Activated naive CD4-positive, alpha-beta T cell treated with anti-CD3 and anti-CD28 coated beads for 36 hours (primary cell): ENCODE results near the gene TRIM58. TPM values are rescaled to one million over a fixed set of nuclear protein-coding genes. Genes with fewer than 3 reads are reported as not detected.

ENCODE experiments used
- CTCF ChIA-PET: fragments of 350-600 bp; sonication (Branson Sonifier 250); formaldehyde crosslinking; loops from one replicate; lab custom pipeline; 2021; ENCODE audit warnings: antibody characterized with exemption; lab: Charles Lee
- DNase-seq: peaks from one replicate; pipeline ENCODE4 v3.0.0-alpha.2; 2020
- H3K27ac Mint-ChIP-seq: one replicate; pipeline ENCODE4 v1.8.0; 2021; ENCODE audit warnings: mild to moderate bottlenecking, mixed read lengths
- H3K27me3 Mint-ChIP-seq: one replicate; pipeline ENCODE4 v1.8.0; 2021; ENCODE audit warnings: low read depth, mixed read lengths
- H3K36me3 Mint-ChIP-seq: one replicate; pipeline ENCODE4 v1.8.0; 2021; ENCODE audit warnings: low read depth, mixed read lengths
- H3K4me1 Mint-ChIP-seq: one replicate; pipeline ENCODE4 v1.8.0; 2021; ENCODE audit warnings: low read depth, mixed read lengths
- H3K4me3 Mint-ChIP-seq: one replicate; pipeline ENCODE4 v1.8.0; 2021; ENCODE audit warnings: mild to moderate bottlenecking, moderate library complexity, mixed read lengths
- H3K9me3 Mint-ChIP-seq: one replicate; pipeline ENCODE4 v1.8.0; 2021; ENCODE audit warnings: mixed read lengths
- intact Hi-C: fragments of 100-400 bp; cut with micrococcal nuclease; formaldehyde crosslinking; loops from one replicate; pipeline ENCODE4 v1.15.1; 2023
- total RNA-seq, 2 experiments: library from RNA; stranded (reverse); gene quantifications; one replicate each; pipeline ENCODE4 v1.2.3, GENCODE V29; 2021

The TRIM58 gene, protein sequence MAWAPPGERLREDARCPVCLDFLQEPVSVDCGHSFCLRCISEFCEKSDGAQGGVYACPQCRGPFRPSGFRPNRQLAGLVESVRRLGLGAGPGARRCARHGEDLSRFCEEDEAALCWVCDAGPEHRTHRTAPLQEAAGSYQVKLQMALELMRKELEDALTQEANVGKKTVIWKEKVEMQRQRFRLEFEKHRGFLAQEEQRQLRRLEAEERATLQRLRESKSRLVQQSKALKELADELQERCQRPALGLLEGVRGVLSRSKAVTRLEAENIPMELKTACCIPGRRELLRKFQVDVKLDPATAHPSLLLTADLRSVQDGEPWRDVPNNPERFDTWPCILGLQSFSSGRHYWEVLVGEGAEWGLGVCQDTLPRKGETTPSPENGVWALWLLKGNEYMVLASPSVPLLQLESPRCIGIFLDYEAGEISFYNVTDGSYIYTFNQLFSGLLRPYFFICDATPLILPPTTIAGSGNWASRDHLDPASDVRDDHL
- total RNA-seq: under 1 TPM; 0.12 to 0.17 TPM

DNA sequence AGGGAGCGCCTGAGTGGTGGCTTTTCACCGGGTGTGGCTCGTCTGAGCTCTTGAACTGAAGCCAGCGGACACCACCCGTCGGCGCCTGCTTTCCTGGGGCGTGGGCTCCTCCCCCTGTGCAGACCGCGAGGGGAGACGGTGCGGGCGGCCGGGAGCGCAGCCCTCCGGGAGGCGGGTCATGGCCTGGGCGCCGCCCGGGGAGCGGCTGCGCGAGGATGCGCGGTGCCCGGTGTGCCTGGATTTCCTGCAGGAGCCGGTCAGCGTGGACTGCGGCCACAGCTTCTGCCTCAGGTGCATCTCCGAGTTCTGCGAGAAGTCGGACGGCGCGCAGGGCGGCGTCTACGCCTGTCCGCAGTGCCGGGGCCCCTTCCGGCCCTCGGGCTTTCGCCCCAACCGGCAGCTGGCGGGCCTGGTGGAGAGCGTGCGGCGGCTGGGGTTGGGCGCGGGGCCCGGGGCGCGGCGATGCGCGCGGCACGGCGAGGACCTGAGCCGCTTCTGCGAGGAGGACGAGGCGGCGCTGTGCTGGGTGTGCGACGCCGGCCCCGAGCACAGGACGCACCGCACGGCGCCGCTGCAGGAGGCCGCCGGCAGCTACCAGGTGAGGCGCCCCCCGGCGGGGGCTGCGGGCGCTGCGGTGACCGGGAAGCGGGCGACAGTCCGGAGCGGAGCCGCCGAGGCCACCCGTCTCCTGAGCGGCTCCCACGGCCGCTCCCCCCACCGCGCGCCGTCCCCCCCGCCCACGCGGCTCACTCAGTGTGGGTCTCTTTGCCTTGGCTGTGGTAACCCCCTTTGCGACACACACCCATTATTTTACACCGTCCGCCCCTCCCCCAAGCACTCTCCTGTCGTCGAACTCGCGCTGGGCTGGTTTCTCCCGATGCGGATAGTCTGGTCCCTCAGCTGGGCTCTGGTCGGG is at the start of gene TRIM58:
Gene TRIM58, plus strand, starts transcription at position 119 of the 916 bp plus-strand sequence. Its CDS starts 60 bp downstream, at position 179.
- Mint-ChIP-seq H3K4me1 (peaks cover 9% of the 10 kb centered on the region), H3K9me3 (peaks cover 2% of the 10 kb centered on the region), H3K4me3 (peak within 1 kb of the TSS; percentile 71), H3K27ac (no peak within 1 kb of the TSS), H3K27me3 (peaks cover 62% of the 10 kb centered on the region), H3K36me3 (peaks cover 1% of the 10 kb centered on the region)
- CTCF ChIA-PET: no interaction called here
- intact Hi-C loops: loop anchor here (2.0 to 5.0 kb wide), 2 partner anchors 49 to 175 kb away; no protein-coding TSS in a partner anchor
- DNase-seq: peak; percentile 47

DNA sequence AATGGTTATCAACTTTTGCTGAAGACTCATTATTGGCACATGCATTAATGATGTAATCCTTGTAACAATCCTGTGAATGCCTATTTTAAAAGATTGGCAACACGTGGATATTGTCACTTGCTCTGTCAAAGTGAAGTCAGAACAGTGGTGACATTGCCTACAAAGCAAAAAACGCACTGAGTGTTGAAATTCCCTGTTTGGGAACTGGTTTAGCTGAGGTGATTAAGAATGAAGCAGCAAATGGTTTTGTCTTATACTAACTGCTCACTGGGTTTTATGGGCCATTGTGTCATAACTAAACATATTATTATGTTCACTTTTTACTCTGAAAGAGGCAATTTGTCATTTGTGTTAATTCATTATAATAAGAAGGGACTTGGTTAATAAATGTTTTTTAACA is 44.4 kb upstream of the TRIM58 start:
- H3K27me3 Mint-ChIP-seq: peaks cover 3% of the 10 kb centered on the region
- H3K4me1 Mint-ChIP-seq: no peaks in the 10 kb centered on the region
- H3K9me3 Mint-ChIP-seq: no peaks in the 10 kb centered on the region
- CTCF ChIA-PET: no interaction called here
- intact Hi-C loops: no loop called here
- no peaks in the 10 kb centered on the region for H3K36me3 Mint-ChIP-seq
- DNase-seq: no peak
- H3K27ac Mint-ChIP-seq: no peak overlapping the region
- H3K4me3 Mint-ChIP-seq: no peak overlapping the region

DNA sequence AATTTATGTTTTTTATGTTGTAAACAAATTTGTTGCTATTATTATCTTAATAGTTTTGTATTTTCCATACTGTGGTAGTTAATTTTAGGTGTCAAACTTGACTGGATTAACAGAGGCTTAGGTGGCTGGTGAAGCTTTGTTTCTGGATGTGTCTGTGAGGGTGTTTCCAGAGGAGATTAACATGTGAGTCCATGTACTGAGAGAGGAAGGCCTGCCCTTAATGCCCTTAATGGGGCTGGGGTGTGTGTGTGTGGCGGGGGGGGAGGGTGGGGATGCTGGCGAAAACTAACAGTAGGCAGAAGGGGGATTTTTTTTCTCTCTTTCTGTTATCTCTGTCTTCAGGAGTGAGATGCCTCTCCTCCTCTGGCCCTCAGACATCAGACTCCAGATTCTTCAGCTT is 34.9 kb upstream of the TRIM58 start:
- Mint-ChIP-seq H3K27me3 (no peaks in the 10 kb centered on the region), H3K36me3 (no peaks in the 10 kb centered on the region), H3K27ac (no peak overlapping the region), H3K4me1 (no peaks in the 10 kb centered on the region), H3K4me3 (no peak overlapping the region), H3K9me3 (no peaks in the 10 kb centered on the region)
- CTCF ChIA-PET: no interaction called here
- no peak for DNase-seq
- intact Hi-C loops: no loop called here

DNA sequence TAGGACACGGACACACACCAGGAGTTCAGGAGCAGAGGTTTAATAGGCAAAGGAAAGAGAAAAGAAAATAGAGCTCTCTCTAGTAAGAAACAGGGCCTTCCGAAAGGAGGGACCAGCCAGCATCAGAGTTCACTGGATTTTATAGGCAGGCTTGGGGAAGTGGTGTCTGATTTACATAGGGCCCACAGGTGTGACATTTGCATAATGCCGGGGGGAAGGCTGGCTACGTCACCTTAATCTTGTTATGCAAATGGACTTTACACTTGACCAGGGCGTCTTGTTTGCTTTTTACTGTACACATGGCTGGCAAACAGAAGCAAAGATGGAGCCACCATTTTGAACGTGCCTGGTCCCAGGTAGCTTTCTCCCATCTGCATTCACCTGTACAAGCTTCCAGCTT is 33.0 kb upstream of the TRIM58 start, which contains the start of gene OR14A16:
Gene OR14A16, minus strand, starts transcription at position 97 of the 400 bp plus-strand sequence. CDS start 8,390 bp downstream, outside the sequence.
- intact Hi-C loops: no loop called here
- H3K4me1 Mint-ChIP-seq: no peaks in the 10 kb centered on the region
- H3K9me3 Mint-ChIP-seq: no peaks in the 10 kb centered on the region
- H3K4me3 Mint-ChIP-seq: no peak within 1 kb of the TSS
- H3K27ac Mint-ChIP-seq: no peak within 1 kb of the TSS
- H3K36me3 Mint-ChIP-seq: no peaks in the 10 kb centered on the region
- no peak for DNase-seq
- H3K27me3 Mint-ChIP-seq: no peaks in the 10 kb centered on the region
- CTCF ChIA-PET: no interaction called here

DNA sequence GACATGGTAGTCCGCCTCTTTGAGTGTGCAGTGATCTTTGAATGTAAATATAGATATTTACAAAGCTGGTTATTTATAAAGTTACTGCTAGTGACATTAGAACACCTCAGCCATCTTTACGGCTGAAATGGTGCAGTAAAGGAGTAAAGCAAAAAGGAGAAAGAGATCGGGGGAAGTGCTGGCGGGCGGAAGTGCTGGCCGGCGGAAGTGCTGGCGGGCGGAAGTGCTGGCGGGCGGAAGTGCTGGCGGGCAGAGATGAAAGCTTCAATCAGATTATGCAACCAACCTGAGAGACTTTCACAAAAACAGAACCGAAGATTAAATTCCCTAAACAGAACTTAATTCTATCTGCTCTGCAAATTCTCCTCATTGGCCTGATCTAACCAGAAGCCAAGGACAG is 31.6 kb upstream of the TRIM58 start:
- no peaks in the 10 kb centered on the region for H3K36me3 Mint-ChIP-seq
- intact Hi-C loops: no loop called here
- CTCF ChIA-PET: no interaction called here
- H3K27me3 Mint-ChIP-seq: no peaks in the 10 kb centered on the region
- H3K9me3 Mint-ChIP-seq: no peaks in the 10 kb centered on the region
- DNase-seq: no peak
- no peaks in the 10 kb centered on the region for H3K4me1 Mint-ChIP-seq
- no peak overlapping the region for H3K4me3 Mint-ChIP-seq
- no peak overlapping the region for H3K27ac Mint-ChIP-seq

DNA sequence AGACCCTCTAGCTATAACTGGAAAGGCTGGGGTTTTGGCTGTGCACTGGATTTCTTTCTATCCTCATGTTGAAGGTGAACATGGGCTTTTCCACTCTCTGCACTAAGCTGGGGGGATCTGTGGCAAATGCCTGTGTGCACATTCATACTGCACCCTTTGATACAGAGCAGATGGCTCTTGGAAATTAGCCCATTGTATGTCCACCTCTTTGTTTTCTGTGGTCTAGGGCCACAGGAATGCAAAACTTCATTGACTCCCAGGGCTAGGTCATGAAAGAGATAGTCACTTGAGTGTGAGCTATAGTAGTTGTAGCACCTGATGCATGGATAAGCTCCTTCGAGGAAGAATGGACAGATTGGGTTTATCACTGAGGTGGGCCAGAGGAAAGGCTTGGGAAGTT is 27.3 kb upstream of the TRIM58 start:
- no peaks in the 10 kb centered on the region for H3K36me3 Mint-ChIP-seq
- H3K27ac Mint-ChIP-seq: no peak overlapping the region
- H3K27me3 Mint-ChIP-seq: peaks cover 8% of the 10 kb centered on the region
- no peak for DNase-seq
- CTCF ChIA-PET: no interaction called here
- H3K4me1 Mint-ChIP-seq: no peaks in the 10 kb centered on the region
- H3K9me3 Mint-ChIP-seq: no peaks in the 10 kb centered on the region
- intact Hi-C loops: no loop called here
- no peak overlapping the region for H3K4me3 Mint-ChIP-seq

DNA sequence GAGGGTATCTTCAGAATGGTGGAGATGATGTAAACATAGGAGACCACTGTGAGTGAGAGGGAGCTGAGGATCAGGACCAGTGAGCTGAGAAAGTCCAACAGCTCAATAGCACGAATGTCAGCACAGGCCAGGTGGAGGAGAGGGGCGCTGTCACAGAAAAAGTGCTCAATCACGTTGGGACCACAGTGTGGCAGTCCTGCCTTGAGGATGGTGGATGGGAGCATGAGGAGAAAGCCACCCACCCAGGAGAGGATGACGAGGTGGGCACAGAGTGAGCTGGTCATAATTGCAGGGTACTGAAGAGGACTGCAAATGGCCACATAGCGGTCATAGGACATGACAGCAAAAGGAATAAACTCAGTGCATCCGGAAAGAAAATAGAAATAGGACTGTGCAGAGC is 23.4 kb upstream of the TRIM58 start:
- CTCF ChIA-PET: no interaction called here
- Mint-ChIP-seq H3K27ac (no peak overlapping the region), H3K9me3 (no peaks in the 10 kb centered on the region), H3K27me3 (peaks cover 8% of the 10 kb centered on the region), H3K36me3 (no peaks in the 10 kb centered on the region), H3K4me1 (no peaks in the 10 kb centered on the region), H3K4me3 (no peak overlapping the region)
- DNase-seq: no peak
- intact Hi-C loops: no loop called here

DNA sequence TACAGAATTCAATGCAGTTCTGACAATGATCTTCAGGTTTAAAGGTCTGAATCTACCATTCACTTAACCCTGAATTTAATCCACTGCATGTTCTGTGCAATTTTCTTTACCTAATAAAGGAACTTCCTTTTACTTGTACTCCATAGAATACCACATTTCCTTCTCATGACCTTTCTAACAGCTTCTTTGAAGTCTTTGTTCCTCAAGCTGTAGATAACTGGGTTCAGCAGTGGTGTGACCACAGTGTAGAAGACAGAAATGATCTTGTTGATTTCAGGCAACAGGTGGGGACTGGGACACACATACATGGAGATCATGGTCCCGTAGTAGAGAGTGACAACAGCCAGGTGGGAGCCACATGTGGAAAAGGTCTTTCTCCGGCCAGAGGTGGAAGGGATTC is 16.2 kb upstream of the TRIM58 start:
- CTCF ChIA-PET: no interaction called here
- intact Hi-C loops: no loop called here
- no peaks in the 10 kb centered on the region for H3K36me3 Mint-ChIP-seq
- no peak overlapping the region for H3K4me3 Mint-ChIP-seq
- H3K27me3 Mint-ChIP-seq: no peaks in the 10 kb centered on the region
- no peaks in the 10 kb centered on the region for H3K9me3 Mint-ChIP-seq
- no peak for DNase-seq
- H3K4me1 Mint-ChIP-seq: no peaks in the 10 kb centered on the region
- no peak overlapping the region for H3K27ac Mint-ChIP-seq

DNA sequence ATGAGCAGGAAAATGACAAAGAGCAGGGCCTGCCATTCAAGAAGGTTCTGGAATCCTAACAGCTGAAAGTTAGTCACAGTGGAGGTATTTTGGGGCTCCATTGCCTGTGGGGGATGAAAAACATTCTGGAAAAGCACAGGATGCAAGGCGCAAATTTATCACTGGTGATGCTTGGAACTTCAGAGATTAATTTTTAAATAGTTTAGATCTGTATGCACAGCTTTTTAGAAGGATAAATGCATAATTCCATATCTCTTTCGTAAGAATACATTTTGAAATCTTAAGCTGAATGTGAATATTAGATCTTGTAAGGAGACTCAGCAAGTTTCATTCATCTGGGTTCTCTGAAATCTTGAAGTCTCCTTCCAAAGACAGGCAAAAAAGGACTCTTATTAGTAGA is 15.2 kb upstream of the TRIM58 start, which contains the start of gene OR11L1:
Gene OR11L1, minus strand, starts transcription at position 101 of the 400 bp plus-strand sequence. Its CDS starts 0 bp downstream, at position 101.
- H3K27me3 Mint-ChIP-seq: no peaks in the 10 kb centered on the region
- H3K9me3 Mint-ChIP-seq: no peaks in the 10 kb centered on the region
- DNase-seq: no peak
- no peaks in the 10 kb centered on the region for H3K36me3 Mint-ChIP-seq
- H3K4me3 Mint-ChIP-seq: no peak within 1 kb of the TSS
- no peak within 1 kb of the TSS for H3K27ac Mint-ChIP-seq
- CTCF ChIA-PET: interaction anchor here (0.5 kb wide), 1 partner anchor 148 kb away, joined by 3 read pairs; no protein-coding TSS in a partner anchor
- H3K4me1 Mint-ChIP-seq: no peaks in the 10 kb centered on the region
- intact Hi-C loops: no loop called here

DNA sequence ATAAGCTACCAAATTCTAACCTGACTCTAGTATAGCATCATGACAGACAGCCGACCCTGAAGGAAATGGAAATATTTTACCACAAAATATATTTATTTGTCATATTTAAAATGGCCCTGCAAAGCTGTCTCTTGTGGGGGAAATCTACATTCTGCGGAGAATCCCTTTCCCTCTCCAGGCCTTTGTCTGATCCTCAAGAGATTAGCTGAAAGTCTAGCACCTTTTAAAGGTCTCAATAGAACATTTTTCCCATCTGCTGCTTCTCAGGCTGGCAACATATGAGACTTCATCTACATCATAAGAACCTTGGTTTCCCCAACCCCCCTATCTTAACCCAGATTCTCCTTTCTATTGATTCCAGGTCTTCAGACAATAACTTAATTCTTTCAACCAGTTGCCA is 13.6 kb upstream of the TRIM58 start:
- Mint-ChIP-seq H3K27ac (no peak overlapping the region), H3K27me3 (no peaks in the 10 kb centered on the region), H3K4me1 (no peaks in the 10 kb centered on the region), H3K4me3 (no peak overlapping the region), H3K36me3 (no peaks in the 10 kb centered on the region), H3K9me3 (no peaks in the 10 kb centered on the region)
- CTCF ChIA-PET: no interaction called here
- no peak for DNase-seq
- intact Hi-C loops: no loop called here

DNA sequence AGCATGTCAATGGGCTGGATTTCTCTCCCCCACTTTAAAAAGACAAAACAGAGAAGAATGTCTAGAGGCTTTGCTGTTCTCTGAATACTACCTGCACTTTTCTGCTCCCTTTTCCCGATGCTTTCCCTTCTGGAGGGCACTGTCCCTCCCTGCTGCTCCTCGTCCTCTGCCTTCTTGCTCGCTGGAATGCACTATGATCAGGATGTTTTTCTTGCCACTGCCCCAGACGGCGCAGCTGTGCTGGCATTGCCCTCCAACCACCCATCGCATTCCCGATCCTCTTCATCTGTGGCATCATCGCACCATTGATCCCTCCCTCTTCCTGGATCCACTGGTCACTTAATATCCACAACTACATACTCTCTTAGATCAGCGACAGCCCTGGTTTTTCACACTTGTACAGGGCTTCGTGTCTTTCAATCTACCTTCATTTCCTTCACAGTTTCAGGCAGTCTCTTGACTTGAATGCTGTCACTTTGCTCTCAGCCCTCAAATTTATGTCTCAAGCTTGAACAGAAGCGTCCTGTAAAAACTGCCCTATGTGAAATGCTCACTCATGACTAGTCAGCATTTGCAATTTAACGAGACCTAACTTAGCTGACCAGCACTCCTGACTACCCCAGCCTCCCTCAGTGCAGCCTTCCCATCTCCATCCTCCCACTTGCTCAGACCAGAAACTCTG is 11.8 kb upstream of the TRIM58 start:
- Mint-ChIP-seq H3K27ac (no peak overlapping the region), H3K4me1 (no peaks in the 10 kb centered on the region), H3K36me3 (no peaks in the 10 kb centered on the region), H3K4me3 (no peak overlapping the region), H3K9me3 (no peaks in the 10 kb centered on the region), H3K27me3 (no peaks in the 10 kb centered on the region)
- DNase-seq: no peak
- CTCF ChIA-PET: no interaction called here
- intact Hi-C loops: no loop called here

DNA sequence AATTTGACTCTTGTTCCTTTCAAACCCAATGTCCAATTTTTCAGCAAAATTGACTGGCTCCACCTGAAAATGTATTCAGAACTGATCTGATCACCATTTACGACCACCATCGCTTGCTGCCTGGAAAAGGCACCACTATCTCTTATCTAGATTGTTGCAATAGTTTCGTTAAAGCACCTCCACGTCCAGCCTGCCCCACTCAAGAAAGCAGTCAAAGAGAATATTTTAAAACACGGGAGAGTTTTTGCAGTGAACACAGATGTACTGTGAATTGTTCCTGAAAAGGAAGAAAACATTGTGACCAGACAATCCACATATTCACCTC is 11.3 kb upstream of the TRIM58 start:
- CTCF ChIA-PET: no interaction called here
- no peaks in the 10 kb centered on the region for H3K36me3 Mint-ChIP-seq
- intact Hi-C loops: no loop called here
- no peak overlapping the region for H3K4me3 Mint-ChIP-seq
- no peak overlapping the region for H3K27ac Mint-ChIP-seq
- no peaks in the 10 kb centered on the region for H3K27me3 Mint-ChIP-seq
- H3K9me3 Mint-ChIP-seq: no peaks in the 10 kb centered on the region
- no peak for DNase-seq
- no peaks in the 10 kb centered on the region for H3K4me1 Mint-ChIP-seq
